GM12864 (cell line): ENCODE results near the gene SYCP2.
"Not testable (repeated sequence)": the region's sequence is repeated elsewhere in the genome, so short reads cannot be mapped to it uniquely, and the experiment has no call there.

Experiments used
- DNase-seq: peaks from one replicate; pipeline ENCODE4 v3.0.0-alpha.2; 2011; ENCODE audit warnings: low read depth
- H3K4me3 ChIP-seq: 2 replicates; pipeline ENCODE4 v1.5.1; 2011; ENCODE audit warnings: mild to moderate bottlenecking, low read depth, low read length, control low read depth
- CTCF ChIP-seq: IDR thresholded peaks from 2 replicates; pipeline ENCODE4 v1.5.1; 2011; ENCODE audit warnings: low read depth, mild to moderate bottlenecking, moderate library complexity, low read length, control low read depth, inconsistent platforms; ENCODE audit errors: missing control alignments

Gene SYCP2

DNA sequence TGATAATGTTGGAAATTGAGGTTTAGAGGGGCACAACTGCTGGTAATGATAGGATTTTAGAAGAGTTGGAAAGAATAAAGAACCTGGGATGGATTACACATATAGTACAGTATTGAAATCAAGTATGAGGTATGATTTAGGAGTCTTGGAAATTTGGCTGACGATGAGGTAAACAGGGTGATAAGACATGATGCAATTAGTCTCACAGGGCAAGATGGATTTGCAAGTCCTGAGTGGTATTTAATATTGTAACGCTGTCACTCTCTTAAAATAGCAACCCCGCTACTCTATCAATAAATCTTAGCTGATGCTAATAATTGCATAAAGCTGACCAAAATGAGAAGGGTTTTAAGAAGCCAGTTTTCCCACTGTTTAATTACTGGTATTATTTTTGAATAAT lies 70.4 kb downstream of the SYCP2 start:
- no peak for TF ChIP-seq CTCF
- DNase-seq, result no peak
- H3K4me3 ChIP-seq, result no peak overlapping the region

DNA sequence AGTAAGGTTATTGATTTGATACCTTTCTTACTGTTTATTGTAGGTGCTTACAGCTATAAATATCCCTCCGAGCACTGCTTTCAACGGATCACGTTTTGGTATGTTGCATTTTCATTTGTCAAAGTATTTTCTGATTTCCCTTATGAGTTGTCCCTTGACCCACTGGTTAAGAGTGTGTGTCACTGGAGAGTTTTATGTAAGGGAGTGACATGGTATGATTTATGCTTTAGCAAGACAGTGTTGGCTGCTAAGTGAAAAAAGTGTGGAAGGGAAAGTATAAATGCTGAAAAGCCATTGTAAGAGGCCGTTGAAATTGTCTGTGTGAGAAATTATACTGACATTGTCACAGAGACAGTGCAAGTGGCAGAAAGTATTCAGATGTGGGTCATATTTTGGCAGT lies 72.0 kb downstream of the SYCP2 start:
- H3K4me3 ChIP-seq, result no peak overlapping the region
- TF ChIP-seq CTCF, result no peak
- DNase-seq, result no peak

GRCh38 chr20:59858425-59858824 lies 75.0 kb downstream of the SYCP2 start:
- no peak for DNase-seq
- TF ChIP-seq CTCF, result no peak
- no peak overlapping the region for H3K4me3 ChIP-seq

DNA sequence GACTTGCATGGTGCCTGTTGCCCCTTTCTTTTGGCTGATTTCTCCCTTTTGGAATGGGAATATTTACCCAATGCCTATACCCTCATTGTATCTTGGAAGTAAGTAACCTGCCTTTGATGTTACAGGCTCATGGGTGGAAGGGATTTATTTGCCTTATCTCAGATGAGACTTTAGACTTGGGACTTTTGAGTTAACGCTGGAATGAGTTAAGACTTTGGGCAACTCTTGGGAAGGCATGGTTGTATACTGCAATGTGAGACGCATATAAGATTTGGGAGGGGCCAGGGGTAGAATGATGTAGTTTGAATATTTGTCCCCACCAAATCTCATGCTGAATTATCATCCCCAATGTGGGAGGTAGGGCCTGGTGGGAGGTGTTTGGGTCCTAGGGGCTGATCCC lies 75.5 kb downstream of the SYCP2 start:
- H3K4me3 ChIP-seq, result no peak overlapping the region
- TF ChIP-seq CTCF, result no peak
- DNase-seq, result no peak

GRCh38 chr20:59856941-59857340 lies 76.5 kb downstream of the SYCP2 start:
- H3K4me3 ChIP-seq, DNase-seq: not testable (repeated sequence)

DNA sequence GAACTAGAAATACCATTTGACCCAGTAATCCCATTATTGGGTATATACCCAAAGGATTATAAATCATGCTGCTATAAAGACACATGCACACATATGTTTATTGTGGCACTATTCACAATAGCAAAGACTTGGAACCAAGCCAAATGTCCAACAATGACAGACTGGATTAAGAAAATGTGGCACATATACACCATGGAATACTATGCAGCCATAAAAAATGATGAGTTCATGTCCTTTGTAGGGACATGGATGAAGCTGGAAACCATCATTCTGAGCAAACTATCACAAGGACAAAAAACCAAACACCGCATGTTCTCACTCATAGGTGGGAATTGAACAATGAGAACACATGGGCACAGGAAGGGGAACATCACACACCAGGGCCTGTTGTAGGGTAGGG lies 76.9 kb downstream of the SYCP2 start:
- DNase-seq, H3K4me3 ChIP-seq: not testable (repeated sequence)

DNA sequence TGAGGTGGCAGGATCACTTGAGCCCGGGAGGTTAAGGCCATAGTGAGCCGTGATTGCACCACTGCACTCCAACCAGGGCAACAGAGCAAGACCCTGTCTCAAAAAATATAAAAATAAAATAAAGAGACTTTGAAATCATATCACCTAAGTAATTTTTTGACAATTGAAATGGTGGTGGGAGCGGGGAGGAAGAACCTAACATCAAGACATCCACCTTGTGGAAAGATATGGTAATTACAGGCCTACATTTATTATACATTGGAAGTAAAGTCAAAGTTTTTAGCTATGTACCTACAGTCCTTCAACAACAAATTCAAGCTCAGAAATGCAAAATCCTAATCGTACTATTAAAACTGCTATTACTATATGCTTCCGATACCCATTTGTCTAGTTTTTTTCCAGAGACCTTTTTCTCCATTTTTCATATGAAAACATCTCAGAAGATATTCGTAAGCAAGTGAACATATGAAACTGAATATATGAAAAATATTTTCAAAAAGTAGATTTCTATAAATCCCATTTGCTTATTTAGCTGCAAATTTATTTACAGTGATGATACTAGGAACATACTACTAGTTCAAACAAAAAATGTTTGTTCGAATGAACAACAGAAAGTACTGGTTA lies 83.3 kb downstream of the SYCP2 start:
- H3K4me3 ChIP-seq, result no peak overlapping the region
- peak; percentile 53 for TF ChIP-seq CTCF
- DNase-seq, result no peak

DNA sequence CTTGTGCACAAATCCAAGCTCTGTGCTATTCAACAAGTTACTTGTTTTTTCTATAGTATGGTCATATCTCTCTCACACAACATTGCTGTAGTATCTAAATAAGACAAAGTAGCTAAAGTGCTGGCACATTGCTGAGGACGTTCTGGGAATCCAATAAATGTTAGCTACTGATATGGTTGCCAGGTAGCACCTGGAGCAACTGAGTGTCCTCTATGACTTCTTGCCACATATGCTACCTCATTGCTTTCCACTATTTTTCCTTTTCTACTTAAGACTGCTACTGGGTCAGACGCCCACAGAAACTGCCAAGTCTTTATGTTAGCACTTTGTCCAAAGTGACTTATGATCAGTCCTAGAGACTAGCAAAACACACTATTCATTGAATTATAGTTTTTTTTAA lies 85.3 kb downstream of the SYCP2 start:
- no peak for DNase-seq
- H3K4me3 ChIP-seq, result no peak overlapping the region
- no peak for TF ChIP-seq CTCF
